Measurements from ENCODE around the gene GLRB. TPM values are rescaled to one million over a fixed set of nuclear protein-coding genes. Genes with fewer than 3 reads are reported as not detected.
"Not testable (repeated sequence)": the region's sequence is repeated elsewhere in the genome, so short reads cannot be mapped to it uniquely, and the experiment has no call there.

The GLRB gene
- total RNA-seq, 1 donor from 2014 or later, result 2.6 TPM

- Histone ChIP-seq H3K9me3 (no peaks in the 10 kb centered on the region), H3K36me3 (no peaks in the 10 kb centered on the region), H3K4me3 (no peak overlapping the region), H3K27me3 (ENCODE audit: low read depth) (no peaks in the 10 kb centered on the region), H3K4me1 (no peaks in the 10 kb centered on the region), H3K27ac (no peak overlapping the region)
- DNase-seq (no peak), ATAC-seq (peak; percentile 42 to 64)
- intact Hi-C loops (cut with DNase I), result loop anchor here (10.0 kb wide), 1 partner anchor 573 kb away; no protein-coding TSS in a partner anchor
- TF ChIP-seq, protein P1, sequence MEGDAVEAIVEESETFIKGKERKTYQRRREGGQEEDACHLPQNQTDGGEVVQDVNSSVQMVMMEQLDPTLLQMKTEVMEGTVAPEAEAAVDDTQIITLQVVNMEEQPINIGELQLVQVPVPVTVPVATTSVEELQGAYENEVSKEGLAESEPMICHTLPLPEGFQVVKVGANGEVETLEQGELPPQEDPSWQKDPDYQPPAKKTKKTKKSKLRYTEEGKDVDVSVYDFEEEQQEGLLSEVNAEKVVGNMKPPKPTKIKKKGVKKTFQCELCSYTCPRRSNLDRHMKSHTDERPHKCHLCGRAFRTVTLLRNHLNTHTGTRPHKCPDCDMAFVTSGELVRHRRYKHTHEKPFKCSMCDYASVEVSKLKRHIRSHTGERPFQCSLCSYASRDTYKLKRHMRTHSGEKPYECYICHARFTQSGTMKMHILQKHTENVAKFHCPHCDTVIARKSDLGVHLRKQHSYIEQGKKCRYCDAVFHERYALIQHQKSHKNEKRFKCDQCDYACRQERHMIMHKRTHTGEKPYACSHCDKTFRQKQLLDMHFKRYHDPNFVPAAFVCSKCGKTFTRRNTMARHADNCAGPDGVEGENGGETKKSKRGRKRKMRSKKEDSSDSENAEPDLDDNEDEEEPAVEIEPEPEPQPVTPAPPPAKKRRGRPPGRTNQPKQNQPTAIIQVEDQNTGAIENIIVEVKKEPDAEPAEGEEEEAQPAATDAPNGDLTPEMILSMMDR (IDR thresholded peaks at IDR 0.05), result no peak
Measured at GRCh38 chr4:157048248-157048647, 27.7 kb upstream of the GLRB start.

DNA sequence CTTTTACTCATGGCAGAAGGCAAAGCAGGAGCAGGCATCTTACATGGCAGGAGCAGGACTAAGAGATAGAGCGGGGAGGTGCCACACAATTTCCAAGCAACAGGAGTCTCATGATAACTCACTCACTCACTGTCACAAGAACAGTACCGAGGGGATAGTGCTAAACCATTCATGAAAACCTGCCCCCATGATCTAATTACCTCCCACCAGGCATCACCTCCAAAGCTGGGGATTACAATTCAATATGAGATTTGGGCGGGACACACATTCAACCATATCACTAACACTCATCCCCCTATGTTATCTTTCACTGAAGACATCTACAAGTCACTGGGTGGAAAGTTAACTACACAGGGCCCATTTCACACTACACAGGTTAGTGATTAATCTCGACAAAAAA, 25.4 kb upstream of the GLRB start:
- no peaks in the 10 kb centered on the region for H3K4me1 ChIP-seq
- no peak overlapping the region for H3K4me3 ChIP-seq
- H3K36me3 ChIP-seq, result no peaks in the 10 kb centered on the region
- no peaks in the 10 kb centered on the region for H3K9me3 ChIP-seq
- DNase-seq, result no peak
- TF ChIP-seq, protein P1 (IDR thresholded peaks at IDR 0.05), result no peak
- intact Hi-C loops (cut with DNase I), result no loop called here
- H3K27ac ChIP-seq, result no peak overlapping the region
- H3K27me3 ChIP-seq (ENCODE audit: low read depth), result no peaks in the 10 kb centered on the region
- no peak for ATAC-seq

DNA sequence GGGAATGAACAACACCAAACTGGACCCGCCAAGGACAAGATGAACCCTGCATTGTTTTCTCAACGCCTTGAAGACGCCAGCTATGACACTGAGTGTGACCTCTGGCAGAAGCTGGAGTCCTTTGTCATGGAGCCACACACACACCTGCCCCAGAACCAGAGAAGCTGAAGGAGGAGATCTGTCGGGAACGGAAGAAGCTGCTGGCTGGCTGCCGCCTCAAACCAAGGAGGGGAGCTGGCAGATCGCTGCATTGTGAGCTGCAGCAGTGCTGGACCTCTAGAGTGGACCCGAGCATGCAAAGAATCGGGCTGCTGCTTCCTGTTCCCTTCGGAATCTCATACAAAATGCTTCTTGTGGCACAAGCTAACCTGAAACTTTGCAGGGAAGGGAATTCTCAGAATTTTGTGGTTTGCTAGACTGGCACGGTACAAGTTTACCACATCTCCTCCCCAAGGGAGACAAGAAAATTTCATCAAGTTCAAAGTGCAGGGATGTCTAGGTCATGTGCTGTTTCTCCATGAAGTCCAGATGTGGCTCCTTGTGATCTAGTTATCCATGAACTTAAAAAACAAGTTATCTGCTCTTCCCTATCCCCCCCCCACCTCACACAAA, 23.4 kb upstream of the GLRB start:
- Histone ChIP-seq H3K4me3 (no peak overlapping the region), H3K4me1 (no peaks in the 10 kb centered on the region), H3K9me3 (no peaks in the 10 kb centered on the region), H3K27ac (no peak overlapping the region), H3K36me3 (no peaks in the 10 kb centered on the region), H3K27me3 (ENCODE audit: low read depth) (no peaks in the 10 kb centered on the region)
- intact Hi-C loops (cut with DNase I), result no loop called here
- TF ChIP-seq, protein P1 (IDR thresholded peaks at IDR 0.05), result no peak
- ATAC-seq (no peak), DNase-seq (no peak)

DNA sequence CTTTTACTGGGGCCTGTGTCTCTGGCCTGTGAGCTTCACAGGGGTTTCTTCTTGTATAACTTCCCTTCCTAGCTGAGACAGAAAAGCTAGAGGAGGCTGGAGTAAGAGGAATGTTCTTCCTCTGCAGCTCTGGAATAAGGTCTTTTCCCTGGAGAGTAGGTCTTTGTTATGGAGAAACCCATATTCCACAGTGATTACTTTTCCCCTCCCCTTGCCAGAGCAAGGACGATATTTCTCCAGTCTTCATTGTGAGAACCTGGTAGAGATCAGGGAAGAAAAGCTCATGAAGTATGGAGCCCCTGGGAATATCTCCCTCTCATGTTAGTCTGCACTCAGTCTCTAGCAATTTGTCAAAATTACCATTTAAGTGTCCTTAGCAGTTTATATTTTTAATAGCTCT, 18.7 kb upstream of the GLRB start:
- Histone ChIP-seq H3K9me3 (no peaks in the 10 kb centered on the region), H3K36me3 (no peaks in the 10 kb centered on the region), H3K4me3 (no peak overlapping the region), H3K4me1 (no peaks in the 10 kb centered on the region), H3K27me3 (ENCODE audit: low read depth) (no peaks in the 10 kb centered on the region), H3K27ac (no peak overlapping the region)
- TF ChIP-seq, protein P1 (IDR thresholded peaks at IDR 0.05), result no peak
- no peak for ATAC-seq
- no peak for DNase-seq
- intact Hi-C loops (cut with DNase I), result no loop called here

GRCh38 chr4:157058899-157059298, 17.1 kb upstream of the GLRB start:
- DNase-seq; ATAC-seq; H3K36me3 ChIP-seq; H3K4me3 ChIP-seq; H3K27me3 ChIP-seq (ENCODE audit: low read depth); H3K27ac ChIP-seq; H3K9me3 ChIP-seq; H3K4me1 ChIP-seq; intact Hi-C loops (cut with DNase I): not testable (repeated sequence)

DNA sequence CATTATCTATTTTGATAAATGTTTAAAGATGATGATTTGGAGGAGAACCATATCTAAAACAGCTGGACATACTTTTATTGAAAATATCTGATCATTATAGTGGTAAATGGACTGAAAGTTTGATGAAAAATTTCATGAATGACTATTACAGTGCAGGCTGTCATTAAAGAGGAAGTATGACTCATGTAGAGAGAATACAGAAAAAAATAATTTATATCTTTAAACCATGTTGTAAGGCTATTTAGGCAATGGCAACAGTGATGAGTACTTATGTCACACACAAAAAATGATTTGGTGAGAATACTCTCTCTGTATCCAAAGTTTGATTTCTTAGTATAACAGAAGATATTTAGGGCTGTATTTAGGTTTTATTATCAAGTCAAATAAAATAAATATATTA, 3.9 kb upstream of the GLRB start:
- H3K36me3 ChIP-seq, result no peaks in the 10 kb centered on the region
- no peak overlapping the region for H3K27ac ChIP-seq
- peaks cover 4% of the 10 kb centered on the region for H3K27me3 ChIP-seq (ENCODE audit: low read depth)
- TF ChIP-seq, protein P1 (IDR thresholded peaks at IDR 0.05), result no peak
- intact Hi-C loops (cut with DNase I), result no loop called here
- H3K4me1 ChIP-seq, result no peaks in the 10 kb centered on the region
- no peak overlapping the region for H3K4me3 ChIP-seq
- DNase-seq (no peak), ATAC-seq (no peak)
- H3K9me3 ChIP-seq, result no peaks in the 10 kb centered on the region
